Measurements from ENCODE around the gene OGA. TPM values are rescaled to one million over a fixed set of nuclear protein-coding genes. Genes with fewer than 3 reads are reported as not detected.
"Not testable (repeated sequence)": the region's sequence is repeated elsewhere in the genome, so short reads cannot be mapped to it uniquely, and the experiment has no call there.

Gene OGA
- total RNA-seq, 2 experiments from 2014 or later, result 135 to 145 TPM

- Mint-ChIP-seq H3K4me1 (peaks cover 49% of the 10 kb centered on the region), H3K27ac (peak overlapping the region; percentile 100), H3K4me3 (peak overlapping the region; percentile 100), H3K27me3 (no peaks in the 10 kb centered on the region), H3K9me3 (no peaks in the 10 kb centered on the region), H3K36me3 (ENCODE audit: low read depth) (peaks cover 29% of the 10 kb centered on the region)
- ChIA-PET CTCF (interaction anchor here (1.4 to 2.1 kb wide), 5 partner anchors 10 to 37 kb away, joined by 5 to 18 read pairs (median 16); no protein-coding TSS in a partner anchor), POLR2A (interaction anchor here (1.7 kb wide), 1 partner anchor 13 kb away, joined by 7 read pairs; no protein-coding TSS in a partner anchor)
- DNase-seq, result peak; percentile 43
Measured at GRCh38 chr10:101817337-101818118, 716 bp downstream of the OGA start.

GRCh38 chr10:101816913-101817336, 1.3 kb downstream of the OGA start:
- H3K4me3 Mint-ChIP-seq, result peak overlapping the region; percentile 100
- H3K27me3 Mint-ChIP-seq, result no peaks in the 10 kb centered on the region
- ChIA-PET POLR2A (interaction anchor here (1.7 kb wide), 1 partner anchor 13 kb away, joined by 7 read pairs; no protein-coding TSS in a partner anchor), CTCF (interaction anchor here (1.4 kb wide), 1 partner anchor 36 kb away, joined by 5 read pairs; no protein-coding TSS in a partner anchor)
- H3K9me3 Mint-ChIP-seq, result no peaks in the 10 kb centered on the region
- H3K4me1 Mint-ChIP-seq, result peaks cover 50% of the 10 kb centered on the region
- DNase-seq, result no peak
- H3K27ac Mint-ChIP-seq, result peak overlapping the region; percentile 100
- peaks cover 29% of the 10 kb centered on the region for H3K36me3 Mint-ChIP-seq (ENCODE audit: low read depth)

GRCh38 chr10:101816376-101816775, 1.9 kb downstream of the OGA start:
- H3K27ac Mint-ChIP-seq, result peak overlapping the region; percentile 100
- DNase-seq, result no peak
- POLR2A ChIA-PET, result no interaction called here
- H3K36me3 Mint-ChIP-seq (ENCODE audit: low read depth), result peaks cover 31% of the 10 kb centered on the region
- CTCF ChIA-PET, result interaction anchor here (0.5 to 1.4 kb wide), 4 partner anchors 13 to 646 kb away, joined by 3 to 5 read pairs (median 3); no protein-coding TSS in a partner anchor
- H3K4me3 Mint-ChIP-seq, result peak overlapping the region; percentile 100
- H3K9me3 Mint-ChIP-seq, result no peaks in the 10 kb centered on the region
- peaks cover 48% of the 10 kb centered on the region for H3K4me1 Mint-ChIP-seq
- H3K27me3 Mint-ChIP-seq, result no peaks in the 10 kb centered on the region

- POLR2A ChIA-PET, result interaction anchor here (0.7 kb wide), 1 partner anchor 228 kb away, joined by 8 read pairs; no protein-coding TSS in a partner anchor
- Mint-ChIP-seq H3K36me3 (ENCODE audit: low read depth) (peaks cover 37% of the 10 kb centered on the region), H3K27ac (peak overlapping the region; percentile 100), H3K4me3 (peak overlapping the region; percentile 100), H3K27me3 (no peaks in the 10 kb centered on the region), H3K9me3 (no peaks in the 10 kb centered on the region), H3K4me1 (peaks cover 46% of the 10 kb centered on the region)
- CTCF ChIA-PET, result interaction anchor here (0.6 to 1.7 kb wide), 2 partner anchors 27 to 33 kb away, joined by 3 to 5 read pairs; no protein-coding TSS in a partner anchor
- no peak for DNase-seq
Measured at GRCh38 chr10:101814466-101815071, 3.7 kb downstream of the OGA start.

GRCh38 chr10:101812606-101813005, 5.6 kb downstream of the OGA start:
- H3K27me3 Mint-ChIP-seq, result no peaks in the 10 kb centered on the region
- CTCF ChIA-PET, result interaction anchor here (0.8 to 0.9 kb wide), 2 partner anchors 8 to 9 kb away, joined by 3 read pairs; no protein-coding TSS in a partner anchor
- H3K4me3 Mint-ChIP-seq, result no peak overlapping the region
- peaks cover 49% of the 10 kb centered on the region for H3K36me3 Mint-ChIP-seq (ENCODE audit: low read depth)
- H3K4me1 Mint-ChIP-seq, result peaks cover 39% of the 10 kb centered on the region
- H3K9me3 Mint-ChIP-seq, result no peaks in the 10 kb centered on the region
- POLR2A ChIA-PET, result no interaction called here
- no peak for DNase-seq
- no peak overlapping the region for H3K27ac Mint-ChIP-seq

GRCh38 chr10:101807158-101807557, 11.1 kb downstream of the OGA start:
- Mint-ChIP-seq H3K4me1 (peaks cover 15% of the 10 kb centered on the region), H3K27me3 (no peaks in the 10 kb centered on the region), H3K27ac (peak overlapping the region; percentile 9), H3K9me3 (no peaks in the 10 kb centered on the region), H3K4me3 (no peak overlapping the region), H3K36me3 (ENCODE audit: low read depth) (peaks cover 44% of the 10 kb centered on the region)
- DNase-seq, result no peak
- CTCF ChIA-PET, result no interaction called here
- POLR2A ChIA-PET, result no interaction called here

- peaks cover 56% of the 10 kb centered on the region for H3K36me3 Mint-ChIP-seq (ENCODE audit: low read depth)
- ChIA-PET CTCF (interaction anchor here (1.0 to 1.1 kb wide), 3 partner anchors 10 to 22 kb away, joined by 3 to 7 read pairs (median 4); no protein-coding TSS in a partner anchor), POLR2A (no interaction called here)
- no peaks in the 10 kb centered on the region for H3K27me3 Mint-ChIP-seq
- DNase-seq, result no peak
- H3K9me3 Mint-ChIP-seq, result no peaks in the 10 kb centered on the region
- no peak overlapping the region for H3K27ac Mint-ChIP-seq
- no peak overlapping the region for H3K4me3 Mint-ChIP-seq
- peaks cover 10% of the 10 kb centered on the region for H3K4me1 Mint-ChIP-seq
Measured at GRCh38 chr10:101803511-101803910, 14.7 kb downstream of the OGA start.

- POLR2A ChIA-PET, result no interaction called here
- Mint-ChIP-seq H3K9me3 (no peaks in the 10 kb centered on the region), H3K27me3 (no peaks in the 10 kb centered on the region), H3K4me3 (no peak overlapping the region), H3K36me3 (ENCODE audit: low read depth) (peaks cover 76% of the 10 kb centered on the region), H3K27ac (no peak overlapping the region), H3K4me1 (peaks cover 5% of the 10 kb centered on the region)
- DNase-seq, result no peak
- CTCF ChIA-PET, result no interaction called here
Measured at GRCh38 chr10:101797403-101798059, 20.7 kb downstream of the OGA start.

- peaks cover 66% of the 10 kb centered on the region for H3K36me3 Mint-ChIP-seq (ENCODE audit: low read depth)
- POLR2A ChIA-PET, result no interaction called here
- H3K4me3 Mint-ChIP-seq, result no peak overlapping the region
- H3K9me3 Mint-ChIP-seq, result no peaks in the 10 kb centered on the region
- CTCF ChIA-PET, result no interaction called here
- H3K4me1 Mint-ChIP-seq, result no peaks in the 10 kb centered on the region
- H3K27me3 Mint-ChIP-seq, result no peaks in the 10 kb centered on the region
- DNase-seq, result no peak
- H3K27ac Mint-ChIP-seq, result no peak overlapping the region
Measured at GRCh38 chr10:101793526-101793925, 24.7 kb downstream of the OGA start.

- no peak overlapping the region for H3K27ac Mint-ChIP-seq
- H3K36me3 Mint-ChIP-seq (ENCODE audit: low read depth), result peaks cover 61% of the 10 kb centered on the region
- no peak for DNase-seq
- no peak overlapping the region for H3K4me3 Mint-ChIP-seq
- ChIA-PET CTCF (interaction anchor here (1.4 kb wide), 1 partner anchor 9 kb away, joined by 4 read pairs; no protein-coding TSS in a partner anchor), POLR2A (no interaction called here)
- peaks cover 7% of the 10 kb centered on the region for H3K4me1 Mint-ChIP-seq
- no peaks in the 10 kb centered on the region for H3K27me3 Mint-ChIP-seq
- no peaks in the 10 kb centered on the region for H3K9me3 Mint-ChIP-seq
Measured at GRCh38 chr10:101789686-101790085, 28.6 kb downstream of the OGA start.

GRCh38 chr10:101789231-101789630, 29.0 kb downstream of the OGA start:
- H3K27ac Mint-ChIP-seq, H3K4me3 Mint-ChIP-seq, POLR2A ChIA-PET, DNase-seq, H3K9me3 Mint-ChIP-seq, H3K27me3 Mint-ChIP-seq: not testable (repeated sequence)
- CTCF ChIA-PET, result interaction anchor here (1.4 kb wide), 1 partner anchor 8 kb away, joined by 4 read pairs; no protein-coding TSS in a partner anchor
- Mint-ChIP-seq H3K4me1 (peaks cover 12% of the 10 kb centered on the region), H3K36me3 (ENCODE audit: low read depth) (peaks cover 61% of the 10 kb centered on the region)

- CTCF ChIA-PET, result interaction anchor here (0.6 to 1.3 kb wide), 2 partner anchors 9 to 17 kb away, joined by 3 to 7 read pairs; no protein-coding TSS in a partner anchor
- H3K4me1 Mint-ChIP-seq, result peaks cover 43% of the 10 kb centered on the region
- peaks cover 49% of the 10 kb centered on the region for H3K36me3 Mint-ChIP-seq (ENCODE audit: low read depth)
- no peak overlapping the region for H3K4me3 Mint-ChIP-seq
- no peaks in the 10 kb centered on the region for H3K27me3 Mint-ChIP-seq
- H3K27ac Mint-ChIP-seq, result no peak overlapping the region
- DNase-seq, result no peak
- POLR2A ChIA-PET, result no interaction called here
- no peaks in the 10 kb centered on the region for H3K9me3 Mint-ChIP-seq
Measured at GRCh38 chr10:101785801-101786200, 32.4 kb downstream of the OGA start.
